CD4-positive, alpha-beta T cell (primary cell): Measurements from ENCODE around the gene MORN4. TPM values are rescaled to one million over a fixed set of nuclear protein-coding genes. Genes with fewer than 3 reads are reported as not detected.

Experiments
- ATAC-seq: fragments of 200-7000 bp; cut with Tn5 transposase; one replicate; pipeline ENCODE4 v1.10.0; 2022; ENCODE audit warnings: mild to moderate bottlenecking; ENCODE audit not compliant: poor library complexity
- CTCF ChIA-PET: fragments of 350-600 bp; sonication (Branson Sonifier 250); formaldehyde crosslinking; loops from one replicate; lab custom pipeline; 2021; ENCODE audit warnings: antibody characterized with exemption, inconsistent platforms; lab: Charles Lee
- POLR2A ChIA-PET: fragments of 350-600 bp; sonication (Branson Sonifier 250); formaldehyde crosslinking; loops from one replicate; lab custom pipeline; 2021; ENCODE audit warnings: antibody characterized with exemption, inconsistent platforms; lab: Charles Lee
- DNase-seq, 14 experiments: peaks; one replicate each; pipeline ENCODE4 v3.0.0-alpha.2; 2013 to 2020; ENCODE audit warnings: mixed read lengths in 2 of 14
- H3K27ac ChIP-seq, 2 donors: one replicate each; pipeline versions ENCODE4 v1.5.1 to v1.7.0; 2013; ENCODE audit warnings: low read length in 2 of 2, low read depth in 1 of 2, mild to moderate bottlenecking in 1 of 2
- H3K27me3 ChIP-seq, 2 experiments: 1 replicate in 1 of 2; 2 replicates in 1 of 2; pipeline versions ENCODE4 v1.6.1 to v1.7.0; 2013; ENCODE audit warnings: low read length in 2 of 2, control low read depth in 1 of 2, mild to moderate bottlenecking in 1 of 2, moderate library complexity in 1 of 2; ENCODE audit not compliant: insufficient read depth in 2 of 2, control insufficient read depth in 1 of 2
- H3K36me3 ChIP-seq: one replicate; pipeline ENCODE4 v1.6.1; 2013; ENCODE audit warnings: low read length, control low read depth; ENCODE audit not compliant: insufficient read depth
- H3K4me1 ChIP-seq: one replicate; pipeline ENCODE4 v1.6.1; 2013; ENCODE audit warnings: low read length, control low read depth; ENCODE audit not compliant: insufficient read depth
- H3K4me3 ChIP-seq: one replicate; pipeline ENCODE4 v1.5.1; 2013; ENCODE audit warnings: mild to moderate bottlenecking, low read length, moderate library complexity
- H3K9me3 ChIP-seq, 2 experiments: 1 replicate in 1 of 2; 2 replicates in 1 of 2; pipeline versions ENCODE4 v1.6.1 to v1.7.0; 2013; ENCODE audit warnings: low read length in 2 of 2, mild to moderate bottlenecking in 2 of 2, control low read depth in 1 of 2, moderate library complexity in 1 of 2; ENCODE audit not compliant: control insufficient read depth in 1 of 2, insufficient read depth in 1 of 2
- H3K27ac Mint-ChIP-seq: one replicate; pipeline ENCODE4 v1.8.0; 2020; ENCODE audit warnings: mixed read lengths
- H3K27me3 Mint-ChIP-seq: one replicate; pipeline ENCODE4 v1.8.0; 2021; ENCODE audit warnings: mixed read lengths
- H3K36me3 Mint-ChIP-seq: one replicate; pipeline ENCODE4 v1.8.0; 2021; ENCODE audit warnings: low read depth, mixed read lengths
- H3K4me1 Mint-ChIP-seq: one replicate; pipeline ENCODE4 v1.8.0; 2021; ENCODE audit warnings: low read depth, mixed read lengths
- H3K4me3 Mint-ChIP-seq: one replicate; pipeline ENCODE4 v1.8.0; 2020; ENCODE audit warnings: mild to moderate bottlenecking, mixed read lengths
- H3K9me3 Mint-ChIP-seq: one replicate; pipeline ENCODE4 v1.8.0; 2020; ENCODE audit warnings: mixed read lengths
- intact Hi-C, 2 experiments: fragments of 100-400 bp; cut with DNase I in 1 of 2; cut with micrococcal nuclease in 1 of 2; formaldehyde crosslinking; loops; one replicate each; pipeline versions ENCODE4 v1.15.1 to v1.9.0; 2023 to 2025; cut with DNase I, micrococcal nuclease
- total RNA-seq, 174 experiments: library from RNA in 2 of 174; stranded (reverse) in 2 of 174; gene quantifications; one replicate each; pipeline ENCODE4 v1.2.3 and lab custom pipeline; 2021 to 2026
- TF ChIP-seq, protein P1 (sequence below): fragments of 200-600 bp; IDR thresholded peaks from one replicate; pipeline ENCODE4 v1.8.0; 2022; ENCODE audit warnings: antibody characterized with exemption, mild to moderate bottlenecking

Gene MORN4
- total RNA-seq, 2 experiments from 2014 or later: 0.36 to 0.39 TPM

DNA sequence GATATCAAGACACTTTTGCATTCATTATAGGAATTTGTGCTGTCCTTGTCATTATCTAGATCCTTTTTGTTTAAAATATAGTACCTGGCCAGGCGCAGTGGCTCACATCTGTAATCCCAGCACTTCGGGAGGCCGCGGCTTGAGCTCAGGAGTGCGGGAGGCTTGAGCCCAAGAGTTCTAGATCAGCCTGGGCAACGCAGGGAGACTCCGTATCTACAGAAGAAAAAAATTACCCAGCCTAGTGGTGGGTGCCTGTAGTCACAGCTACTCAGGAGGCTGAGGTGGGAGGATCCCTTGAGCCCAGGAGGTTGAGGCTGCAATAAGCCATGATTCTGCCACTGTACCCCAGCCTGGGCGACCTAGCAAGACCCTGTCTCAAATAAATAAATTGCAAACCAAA is 621 bp upstream of the MORN4 start:
- Mint-ChIP-seq H3K9me3 (no peaks in the 10 kb centered on the region), H3K4me1 (peaks cover 16% of the 10 kb centered on the region), H3K27ac (peak overlapping the region; percentile 71), H3K36me3 (peaks cover 6% of the 10 kb centered on the region), H3K4me3 (peak overlapping the region; percentile 94), H3K27me3 (no peaks in the 10 kb centered on the region)
- ChIA-PET CTCF (interaction anchor here (1.3 kb wide), 1 partner anchor 67 kb away, joined by 3 read pairs; no protein-coding TSS in a partner anchor), POLR2A (interaction anchor here (1.3 kb wide), 1 partner anchor 53 kb away, joined by 4 read pairs; the partner anchor contains the start of gene AVPI1)
- ATAC-seq (no peak), DNase-seq (peak in 3 of 14 experiments; percentile 9 to 36 (median 24))
- no peak overlapping the region for H3K27ac ChIP-seq
- H3K4me3 ChIP-seq: peak overlapping the region; percentile 98
- intact Hi-C loops: loop anchor here (2.0 to 10.0 kb wide), 4 partner anchors 133 to 1049 kb away; partner anchors contain the start of genes EXOSC1 (in 1 of the 2), MMS19 (in 1 of the 2), TM9SF3 (in 1 of the 2) and UBTD1 (in 1 of the 2)
- H3K36me3 ChIP-seq: no peaks in the 10 kb centered on the region
- no peaks in the 10 kb centered on the region for H3K27me3 ChIP-seq
- TF ChIP-seq, protein P1, sequence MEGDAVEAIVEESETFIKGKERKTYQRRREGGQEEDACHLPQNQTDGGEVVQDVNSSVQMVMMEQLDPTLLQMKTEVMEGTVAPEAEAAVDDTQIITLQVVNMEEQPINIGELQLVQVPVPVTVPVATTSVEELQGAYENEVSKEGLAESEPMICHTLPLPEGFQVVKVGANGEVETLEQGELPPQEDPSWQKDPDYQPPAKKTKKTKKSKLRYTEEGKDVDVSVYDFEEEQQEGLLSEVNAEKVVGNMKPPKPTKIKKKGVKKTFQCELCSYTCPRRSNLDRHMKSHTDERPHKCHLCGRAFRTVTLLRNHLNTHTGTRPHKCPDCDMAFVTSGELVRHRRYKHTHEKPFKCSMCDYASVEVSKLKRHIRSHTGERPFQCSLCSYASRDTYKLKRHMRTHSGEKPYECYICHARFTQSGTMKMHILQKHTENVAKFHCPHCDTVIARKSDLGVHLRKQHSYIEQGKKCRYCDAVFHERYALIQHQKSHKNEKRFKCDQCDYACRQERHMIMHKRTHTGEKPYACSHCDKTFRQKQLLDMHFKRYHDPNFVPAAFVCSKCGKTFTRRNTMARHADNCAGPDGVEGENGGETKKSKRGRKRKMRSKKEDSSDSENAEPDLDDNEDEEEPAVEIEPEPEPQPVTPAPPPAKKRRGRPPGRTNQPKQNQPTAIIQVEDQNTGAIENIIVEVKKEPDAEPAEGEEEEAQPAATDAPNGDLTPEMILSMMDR: no peak
- peaks cover 0 to 3% of the 10 kb centered on the region in 2 experiments for H3K9me3 ChIP-seq
- peaks cover 18% of the 10 kb centered on the region for H3K4me1 ChIP-seq

GRCh38 chr10:97631098-97631497 is 2.2 kb downstream of the MORN4 start:
- intact Hi-C loops: loop anchor here in 1 of 2 experiments (5.0 to 10.0 kb wide), 2 partner anchors 184 to 1046 kb away; partner anchors contain the start of genes EXOSC1, TM9SF3 and ZDHHC16
- TF ChIP-seq, protein P1: no peak
- POLR2A ChIA-PET: no interaction called here
- Histone ChIP-seq H3K27me3 (no peaks in the 10 kb centered on the region), H3K9me3 (peaks cover 0 to 3% of the 10 kb centered on the region in 2 experiments), H3K27ac (no peak overlapping the region), H3K36me3 (no peaks in the 10 kb centered on the region), H3K4me1 (peaks cover 18% of the 10 kb centered on the region), H3K4me3 (no peak overlapping the region)
- H3K27me3 Mint-ChIP-seq: no peaks in the 10 kb centered on the region
- ATAC-seq (no peak), DNase-seq (no peak)
- CTCF ChIA-PET: no interaction called here
- no peak overlapping the region for H3K27ac Mint-ChIP-seq
- peaks cover 6% of the 10 kb centered on the region for H3K36me3 Mint-ChIP-seq
- H3K4me3 Mint-ChIP-seq: no peak overlapping the region
- no peaks in the 10 kb centered on the region for H3K9me3 Mint-ChIP-seq
- peaks cover 16% of the 10 kb centered on the region for H3K4me1 Mint-ChIP-seq

- Histone ChIP-seq H3K4me1 (peaks cover 18% of the 10 kb centered on the region), H3K36me3 (no peaks in the 10 kb centered on the region), H3K27ac (no peak overlapping the region), H3K27me3 (no peaks in the 10 kb centered on the region), H3K4me3 (no peak overlapping the region), H3K9me3 (peaks cover 0 to 3% of the 10 kb centered on the region in 2 experiments)
- Mint-ChIP-seq H3K4me3 (no peak overlapping the region), H3K27ac (no peak overlapping the region), H3K4me1 (peaks cover 16% of the 10 kb centered on the region), H3K36me3 (peaks cover 6% of the 10 kb centered on the region), H3K27me3 (no peaks in the 10 kb centered on the region), H3K9me3 (no peaks in the 10 kb centered on the region)
- TF ChIP-seq, protein P1: no peak
- ATAC-seq (no peak), DNase-seq (no peak)
- intact Hi-C loops: no loop called here
- ChIA-PET CTCF (no interaction called here), POLR2A (no interaction called here)
Observed at GRCh38 chr10:97629289-97629688, 4.0 kb downstream of the MORN4 start.
